NCI-H748 (cell line): ENCODE results near the gene RTL10.

Experiments used
- DNase-seq: peaks from one replicate; lab custom pipeline; 2025; ENCODE audit not compliant: unreplicated experiment; lab: John Stamatoyannopoulos, UW

Gene RTL10

GRCh38 chr22:19854778-19855503 lies at the start of gene RTL10, which contains the start of gene GNB1L:
Gene RTL10 (minus strand): TSS chr22:19854874. CDS start chr22:19852261, 2,613 bp downstream.
Gene GNB1L (minus strand): TSS chr22:19854874. CDS start chr22:19821355, 33,519 bp downstream.
- DNase-seq = peak; percentile 96

GRCh38 chr22:19904174-19904856 lies 49.6 kb upstream of the RTL10 start:
- no peak for DNase-seq

- no peak for DNase-seq
Measured at GRCh38 chr22:19903513-19903912, 48.8 kb upstream of the RTL10 start.

- DNase-seq = no peak
Measured at GRCh38 chr22:19903031-19903430, 48.4 kb upstream of the RTL10 start.

GRCh38 chr22:19902245-19902715 lies 47.6 kb upstream of the RTL10 start:
- DNase-seq = peak; percentile 18

GRCh38 chr22:19901577-19902244 lies 47.0 kb upstream of the RTL10 start:
- DNase-seq = no peak

- no peak for DNase-seq
Measured at GRCh38 chr22:19900707-19901436, 46.2 kb upstream of the RTL10 start.

- DNase-seq = no peak
Measured at GRCh38 chr22:19898831-19899567, 44.3 kb upstream of the RTL10 start.

GRCh38 chr22:19898145-19898544 lies 43.5 kb upstream of the RTL10 start:
- DNase-seq = no peak

- DNase-seq = no peak
Measured at GRCh38 chr22:19897726-19898125, 43.1 kb upstream of the RTL10 start.

- DNase-seq = no peak
Measured at GRCh38 chr22:19896665-19897355, 42.1 kb upstream of the RTL10 start.

- DNase-seq = no peak
Measured at GRCh38 chr22:19895160-19895849, 40.6 kb upstream of the RTL10 start.

- DNase-seq = no peak
Measured at GRCh38 chr22:19893363-19893762, 38.7 kb upstream of the RTL10 start.

- DNase-seq = no peak
Measured at GRCh38 chr22:19892925-19893324, 38.3 kb upstream of the RTL10 start.

GRCh38 chr22:19892257-19892879 lies 37.7 kb upstream of the RTL10 start:
- peak; percentile 80 for DNase-seq

GRCh38 chr22:19891317-19892256 lies 36.9 kb upstream of the RTL10 start:
- peak; percentile 95 for DNase-seq

- peak; percentile 14 for DNase-seq
Measured at GRCh38 chr22:19890502-19891316, 36.0 kb upstream of the RTL10 start.
